CD4-positive, alpha-beta T cell (primary cell): ENCODE results near the gene CCNT2. TPM values are rescaled to one million over a fixed set of nuclear protein-coding genes. Genes with fewer than 3 reads are reported as not detected.

ENCODE experiments used
- ATAC-seq: fragments of 200-7000 bp; cut with Tn5 transposase; one replicate; pipeline ENCODE4 v1.10.0; 2022; ENCODE audit warnings: mild to moderate bottlenecking; ENCODE audit not compliant: poor library complexity
- CTCF ChIA-PET: fragments of 350-600 bp; sonication (Branson Sonifier 250); formaldehyde crosslinking; loops from one replicate; lab custom pipeline; 2021; ENCODE audit warnings: antibody characterized with exemption, inconsistent platforms; lab: Charles Lee
- POLR2A ChIA-PET: fragments of 350-600 bp; sonication (Branson Sonifier 250); formaldehyde crosslinking; loops from one replicate; lab custom pipeline; 2021; ENCODE audit warnings: antibody characterized with exemption, inconsistent platforms; lab: Charles Lee
- DNase-seq, 14 experiments: peaks; one replicate each; pipeline ENCODE4 v3.0.0-alpha.2; 2013 to 2020; ENCODE audit warnings: mixed read lengths in 2 of 14
- H3K27ac ChIP-seq, 2 donors: one replicate each; pipeline versions ENCODE4 v1.5.1 to v1.7.0; 2013; ENCODE audit warnings: low read length in 2 of 2, low read depth in 1 of 2, mild to moderate bottlenecking in 1 of 2
- H3K27me3 ChIP-seq, 2 experiments: 1 replicate in 1 of 2; 2 replicates in 1 of 2; pipeline versions ENCODE4 v1.6.1 to v1.7.0; 2013; ENCODE audit warnings: low read length in 2 of 2, control low read depth in 1 of 2, mild to moderate bottlenecking in 1 of 2, moderate library complexity in 1 of 2; ENCODE audit not compliant: insufficient read depth in 2 of 2, control insufficient read depth in 1 of 2
- H3K36me3 ChIP-seq: one replicate; pipeline ENCODE4 v1.6.1; 2013; ENCODE audit warnings: low read length, control low read depth; ENCODE audit not compliant: insufficient read depth
- H3K4me1 ChIP-seq: one replicate; pipeline ENCODE4 v1.6.1; 2013; ENCODE audit warnings: low read length, control low read depth; ENCODE audit not compliant: insufficient read depth
- H3K4me3 ChIP-seq: one replicate; pipeline ENCODE4 v1.5.1; 2013; ENCODE audit warnings: mild to moderate bottlenecking, low read length, moderate library complexity
- H3K9me3 ChIP-seq, 2 experiments: 1 replicate in 1 of 2; 2 replicates in 1 of 2; pipeline versions ENCODE4 v1.6.1 to v1.7.0; 2013; ENCODE audit warnings: low read length in 2 of 2, mild to moderate bottlenecking in 2 of 2, control low read depth in 1 of 2, moderate library complexity in 1 of 2; ENCODE audit not compliant: control insufficient read depth in 1 of 2, insufficient read depth in 1 of 2
- H3K27ac Mint-ChIP-seq: one replicate; pipeline ENCODE4 v1.8.0; 2020; ENCODE audit warnings: mixed read lengths
- H3K27me3 Mint-ChIP-seq: one replicate; pipeline ENCODE4 v1.8.0; 2021; ENCODE audit warnings: mixed read lengths
- H3K36me3 Mint-ChIP-seq: one replicate; pipeline ENCODE4 v1.8.0; 2021; ENCODE audit warnings: low read depth, mixed read lengths
- H3K4me1 Mint-ChIP-seq: one replicate; pipeline ENCODE4 v1.8.0; 2021; ENCODE audit warnings: low read depth, mixed read lengths
- H3K4me3 Mint-ChIP-seq: one replicate; pipeline ENCODE4 v1.8.0; 2020; ENCODE audit warnings: mild to moderate bottlenecking, mixed read lengths
- H3K9me3 Mint-ChIP-seq: one replicate; pipeline ENCODE4 v1.8.0; 2020; ENCODE audit warnings: mixed read lengths
- intact Hi-C, 2 experiments: fragments of 100-400 bp; cut with DNase I in 1 of 2; cut with micrococcal nuclease in 1 of 2; formaldehyde crosslinking; loops; one replicate each; pipeline versions ENCODE4 v1.15.1 to v1.9.0; 2023 to 2025; cut with DNase I, micrococcal nuclease
- total RNA-seq, 174 experiments: library from RNA in 2 of 174; stranded (reverse) in 2 of 174; gene quantifications; one replicate each; pipeline ENCODE4 v1.2.3 and lab custom pipeline; 2021 to 2026
- TF ChIP-seq, protein P1 (sequence below): fragments of 200-600 bp; IDR thresholded peaks from one replicate; pipeline ENCODE4 v1.8.0; 2022; ENCODE audit warnings: antibody characterized with exemption, mild to moderate bottlenecking

Gene CCNT2
- total RNA-seq, 2 experiments from 2014 or later: 62.1 to 67.5 TPM

DNA sequence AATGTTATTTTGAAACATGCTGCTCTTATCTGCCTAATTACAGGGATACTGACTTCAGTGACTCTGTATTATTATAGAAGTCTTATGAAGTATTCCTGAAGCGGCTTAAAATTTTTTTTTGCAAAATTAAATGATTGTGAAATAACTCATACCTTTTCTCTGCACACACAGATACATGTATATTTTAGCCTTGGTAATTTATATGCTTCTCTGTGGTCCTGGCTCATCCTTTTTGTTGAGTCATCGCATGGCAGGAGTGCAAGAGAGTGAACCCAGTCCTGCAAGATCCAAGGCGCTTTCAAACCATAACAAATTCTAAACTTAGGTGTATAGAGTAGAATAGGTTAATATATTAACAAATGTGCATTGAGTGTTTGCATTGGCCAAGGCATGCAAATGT is 8.6 kb downstream of the CCNT2 start:
- Histone ChIP-seq H3K36me3 (peaks cover 25% of the 10 kb centered on the region), H3K27me3 (no peaks in the 10 kb centered on the region), H3K4me1 (peaks cover 44% of the 10 kb centered on the region), H3K4me3 (no peak overlapping the region), H3K27ac (no peak overlapping the region), H3K9me3 (no peaks in the 10 kb centered on the region)
- ChIA-PET POLR2A (interaction anchor here (3.5 kb wide), 1 partner anchor 9 kb away, joined by 16 read pairs; the partner anchor contains the start of gene CCNT2), CTCF (no interaction called here)
- Mint-ChIP-seq H3K4me3 (peak overlapping the region; percentile 39), H3K36me3 (peaks cover 70% of the 10 kb centered on the region), H3K4me1 (peaks cover 86% of the 10 kb centered on the region), H3K27ac (no peak overlapping the region), H3K27me3 (no peaks in the 10 kb centered on the region), H3K9me3 (no peaks in the 10 kb centered on the region)
- TF ChIP-seq, protein P1, sequence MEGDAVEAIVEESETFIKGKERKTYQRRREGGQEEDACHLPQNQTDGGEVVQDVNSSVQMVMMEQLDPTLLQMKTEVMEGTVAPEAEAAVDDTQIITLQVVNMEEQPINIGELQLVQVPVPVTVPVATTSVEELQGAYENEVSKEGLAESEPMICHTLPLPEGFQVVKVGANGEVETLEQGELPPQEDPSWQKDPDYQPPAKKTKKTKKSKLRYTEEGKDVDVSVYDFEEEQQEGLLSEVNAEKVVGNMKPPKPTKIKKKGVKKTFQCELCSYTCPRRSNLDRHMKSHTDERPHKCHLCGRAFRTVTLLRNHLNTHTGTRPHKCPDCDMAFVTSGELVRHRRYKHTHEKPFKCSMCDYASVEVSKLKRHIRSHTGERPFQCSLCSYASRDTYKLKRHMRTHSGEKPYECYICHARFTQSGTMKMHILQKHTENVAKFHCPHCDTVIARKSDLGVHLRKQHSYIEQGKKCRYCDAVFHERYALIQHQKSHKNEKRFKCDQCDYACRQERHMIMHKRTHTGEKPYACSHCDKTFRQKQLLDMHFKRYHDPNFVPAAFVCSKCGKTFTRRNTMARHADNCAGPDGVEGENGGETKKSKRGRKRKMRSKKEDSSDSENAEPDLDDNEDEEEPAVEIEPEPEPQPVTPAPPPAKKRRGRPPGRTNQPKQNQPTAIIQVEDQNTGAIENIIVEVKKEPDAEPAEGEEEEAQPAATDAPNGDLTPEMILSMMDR: no peak
- intact Hi-C loops: no loop called here
- DNase-seq (no peak), ATAC-seq (no peak)

DNA sequence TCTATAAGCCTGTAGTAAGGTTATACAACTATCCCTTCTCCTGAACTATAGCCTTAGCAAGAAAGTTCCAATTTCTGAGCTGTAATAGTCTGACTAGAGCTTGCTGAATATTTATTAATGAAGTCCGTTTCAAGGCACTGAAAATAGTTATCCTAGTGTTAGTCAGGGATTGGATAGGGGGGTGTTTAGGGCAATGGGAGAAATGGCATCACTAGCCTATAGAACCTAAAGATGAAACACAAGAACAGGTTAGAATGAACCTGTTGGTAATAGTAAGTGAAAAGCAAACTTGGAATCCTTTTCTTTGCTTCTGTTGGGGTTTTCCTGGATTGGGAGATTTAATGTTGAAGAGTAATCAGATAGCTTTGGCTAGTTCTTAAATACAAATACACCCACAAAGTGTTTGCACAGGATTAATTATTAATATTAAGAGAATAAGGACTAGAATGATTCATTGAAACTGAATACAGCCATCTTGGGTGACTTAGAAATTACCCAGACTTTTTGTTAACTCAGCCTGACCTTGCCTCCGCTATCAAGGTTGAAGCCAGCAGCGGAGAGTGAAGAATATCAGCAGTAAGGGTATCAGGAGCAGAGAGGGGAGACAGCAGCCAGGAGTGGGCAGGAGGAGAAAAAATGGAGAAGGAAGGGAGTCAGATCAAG is 14.4 kb downstream of the CCNT2 start:
- H3K27me3 ChIP-seq: no peaks in the 10 kb centered on the region
- H3K4me3 Mint-ChIP-seq: no peak overlapping the region

DNA sequence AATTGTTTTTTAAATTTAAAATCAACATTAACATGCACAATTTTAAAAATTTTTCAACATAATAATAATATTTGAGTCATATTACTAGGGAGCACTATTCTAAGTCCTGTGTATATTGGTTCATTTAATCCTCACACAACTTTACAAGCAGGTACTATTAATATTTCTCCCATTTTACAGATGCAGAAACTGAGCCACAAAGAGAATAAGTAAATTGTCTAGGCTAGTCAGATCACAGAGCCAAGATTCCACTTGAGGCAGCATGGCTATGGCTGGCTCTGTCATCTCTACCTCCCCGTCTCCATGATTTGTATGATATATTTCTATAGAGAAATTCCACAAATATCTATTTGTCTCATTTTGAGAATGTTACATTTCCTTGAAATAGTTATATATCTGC is 15.1 kb downstream of the CCNT2 start:
- intact Hi-C loops: no loop called here
- H3K9me3 Mint-ChIP-seq: no peaks in the 10 kb centered on the region
- H3K27ac Mint-ChIP-seq: peak overlapping the region; percentile 52
- Histone ChIP-seq H3K9me3 (no peaks in the 10 kb centered on the region), H3K4me1 (peaks cover 18% of the 10 kb centered on the region), H3K27me3 (no peaks in the 10 kb centered on the region), H3K4me3 (no peak overlapping the region), H3K27ac (no peak overlapping the region), H3K36me3 (peaks cover 41% of the 10 kb centered on the region)
- DNase-seq (no peak), ATAC-seq (no peak)
- ChIA-PET POLR2A (interaction anchor here (0.9 kb wide), 1 partner anchor 15 kb away, joined by 3 read pairs; the partner anchor contains the start of gene CCNT2), CTCF (no interaction called here)
- TF ChIP-seq, protein P1: no peak
- H3K27me3 Mint-ChIP-seq: no peaks in the 10 kb centered on the region
- H3K36me3 Mint-ChIP-seq: peaks cover 77% of the 10 kb centered on the region
- peaks cover 77% of the 10 kb centered on the region for H3K4me1 Mint-ChIP-seq
- H3K4me3 Mint-ChIP-seq: peak overlapping the region; percentile 4

More for the DNA sequence above, 14.4 kb downstream of the CCNT2 start:
- Histone ChIP-seq H3K27ac (no peak overlapping the region), H3K4me3 (no peak overlapping the region), H3K4me1 (peaks cover 23% of the 10 kb centered on the region), H3K36me3 (peaks cover 34% of the 10 kb centered on the region), H3K9me3 (no peaks in the 10 kb centered on the region)
- Mint-ChIP-seq H3K36me3 (peaks cover 74% of the 10 kb centered on the region), H3K27me3 (no peaks in the 10 kb centered on the region), H3K27ac (no peak overlapping the region), H3K9me3 (no peaks in the 10 kb centered on the region), H3K4me1 (peaks cover 76% of the 10 kb centered on the region)
- ChIA-PET CTCF (no interaction called here), POLR2A (interaction anchor here (1.2 kb wide), 1 partner anchor 17 kb away, joined by 3 read pairs; no protein-coding TSS in a partner anchor)
- DNase-seq (no peak), ATAC-seq (no peak)
- TF ChIP-seq, protein P1: no peak
- intact Hi-C loops: no loop called here
